Gastrocnemius medialis (tissue), 4 donors: ENCODE data around the gene FAM131B. TPM values are rescaled to one million over a fixed set of nuclear protein-coding genes. Genes with fewer than 3 reads are reported as not detected.

ENCODE experiments used
- ATAC-seq, 2 donors: fragments of 150-250 bp; one replicate each; pipeline ENCODE4 v1.9.1; 2016
- DNase-seq, 2 donors: peaks; one replicate each; pipeline ENCODE4 v3.0.0-alpha.2; 2019
- H3K27ac ChIP-seq, 4 donors: fragments of 200-600 bp; sonication (generic); 1 replicate in 1 of 4; 2 replicates in 3 of 4; pipeline ENCODE4 v1.5.1; 2016 to 2018; ENCODE audit warnings: mild to moderate bottlenecking in 2 of 4, moderate library complexity in 1 of 4
- H3K27me3 ChIP-seq, 3 donors: fragments of 200-600 bp; sonication (generic) in 2 of 3; 1 replicate in 1 of 3; 2 replicates in 2 of 3; pipeline versions ENCODE4 v1.5.1 to v1.6.0; 2016 to 2019; ENCODE audit warnings: mild to moderate bottlenecking in 1 of 3, moderate library complexity in 1 of 3
- H3K36me3 ChIP-seq, 2 donors: fragments of 200-600 bp; sonication (generic) in 1 of 2; one replicate each; pipeline ENCODE4 v1.5.1; 2017 to 2018
- H3K4me1 ChIP-seq, 2 donors: fragments of 200-600 bp; sonication (generic) in 1 of 2; one replicate each; pipeline ENCODE4 v1.5.1; 2016 to 2017; ENCODE audit warnings: mild to moderate bottlenecking in 2 of 2
- H3K4me3 ChIP-seq, 4 donors: fragments of 200-600 bp; sonication (generic) in 3 of 4; 1 replicate in 1 of 4; 2 replicates in 3 of 4; pipeline ENCODE4 v1.5.1; 2016 to 2019; ENCODE audit warnings: mild to moderate bottlenecking in 2 of 4
- H3K9me3 ChIP-seq, 3 donors: fragments of 200-600 bp; sonication (generic) in 2 of 3; 1 replicate in 1 of 3; 2 replicates in 2 of 3; pipeline ENCODE4 v1.5.1; 2016 to 2019
- CTCF ChIP-seq, 5 experiments: fragments of 450-650 bp in 3 of 5; fragments of 200-600 bp in 2 of 5; sonication (generic) in 2 of 5; IDR thresholded peaks in 4 of 5; conservative IDR thresholded peaks in 1 of 5; 1 replicate in 4 of 5; 2 replicates in 1 of 5; pipeline ENCODE4 v1.5.1; 2016 to 2019; ENCODE audit warnings: antibody characterized with exemption in 5 of 5, mild to moderate bottlenecking in 3 of 5, moderate library complexity in 3 of 5
- POLR2A ChIP-seq, 2 donors: fragments of 450-650 bp; IDR thresholded peaks; one replicate each; pipeline ENCODE4 v1.6.1; 2017; ENCODE audit warnings: antibody characterized with exemption in 2 of 2, mild to moderate bottlenecking in 2 of 2, moderate library complexity in 2 of 2
- in situ Hi-C, 4 donors: fragments of 200-750 bp; cut with MboI; loops; one replicate each; pipeline versions ENCODE4 v1.15.0 to v1.8.0; 2017; ENCODE audit warnings: low sequenced_read_pairs in 4 of 4
- intact Hi-C: fragments of 100-400 bp; cut with DNase I; formaldehyde crosslinking; loops from one replicate; pipeline ENCODE4 v1.15.1; 2023; ENCODE audit warnings: low total_unique reads
- total RNA-seq, 4 donors: library from RNA; depleted of rRNA; stranded (reverse); fragments of >200 nt; gene quantifications; one replicate each; pipeline versions ENCODE4 v1.1.0 to v1.2.3, GENCODE V29; 2016

Gene FAM131B
- total RNA-seq, 4 donors from 2014 or later, result 0.33 to 1.2 (median 0.38) TPM; not detected in 1

GRCh38 chr7:143382126-143382790 is 19.7 kb upstream of the FAM131B start:
- no peak for TF ChIP-seq POLR2A (IDR thresholded peaks at IDR 0.05)
- no peak for TF ChIP-seq CTCF (IDR thresholded peaks at IDR 0.05 in 4 of 5, conservative IDR thresholded peaks at IDR 0.05 in 1 of 5)
- Histone ChIP-seq H3K36me3 (peaks cover 0 to under 1% of the 10 kb centered on the region in 2 donors), H3K27me3 (no peaks in the 10 kb centered on the region), H3K9me3 (no peaks in the 10 kb centered on the region), H3K27ac (peak overlapping the region; percentile 92 to 100 (median 98)), H3K4me1 (peaks cover 51 to 57% of the 10 kb centered on the region in 2 donors), H3K4me3 (peak overlapping the region; percentile 78 to 99 (median 86))
- no peak for DNase-seq
- ATAC-seq, result no peak
- in situ Hi-C loops (no loop called here), intact Hi-C loops (loop anchor here (5.0 to 10.0 kb wide), 2 partner anchors 50 to 523 kb away; partner anchors contain the start of gene TCAF1)

GRCh38 chr7:143381427-143382125 is 19.1 kb upstream of the FAM131B start:
- no peaks in the 10 kb centered on the region for H3K27me3 ChIP-seq
- H3K36me3 ChIP-seq, result no peaks in the 10 kb centered on the region
- peak; percentile 12 to 22 for ATAC-seq
- TF ChIP-seq CTCF (IDR thresholded peaks at IDR 0.05 in 4 of 5, conservative IDR thresholded peaks at IDR 0.05 in 1 of 5) (no peak), POLR2A (IDR thresholded peaks at IDR 0.05) (no peak)
- H3K9me3 ChIP-seq, result no peaks in the 10 kb centered on the region
- intact Hi-C loops (loop anchor here (2.0 to 10.0 kb wide), 6 partner anchors 33 to 523 kb away; partner anchors contain the start of genes CASP2, GSTK1 and TCAF1), in situ Hi-C loops (no loop called here)
- H3K4me3 ChIP-seq, result peak overlapping the region; percentile 78 to 99 (median 86)
- peaks cover 51 to 57% of the 10 kb centered on the region in 2 donors for H3K4me1 ChIP-seq
- peak; percentile 37 to 74 for DNase-seq
- peak overlapping the region; percentile 92 to 100 (median 98) for H3K27ac ChIP-seq

- in situ Hi-C loops, result no loop called here
These were observed 18.3 kb upstream of the FAM131B start, which contains the start of gene ZYX for GRCh38 chr7:143380646-143381426. Gene ZYX, plus strand, starts transcription at chr7:143381345. Its CDS starts 227 bp downstream, at chr7:143381572.

More at GRCh38 chr7:143380646-143381426, 18.3 kb upstream of the FAM131B start, which contains the start of gene ZYX:
- ATAC-seq (peak; percentile 80 to 83), DNase-seq (peak; percentile 94 to 95)
- TF ChIP-seq POLR2A (IDR thresholded peaks at IDR 0.05), result peak; percentile 80 to 86
- no peak for TF ChIP-seq CTCF (IDR thresholded peaks at IDR 0.05 in 4 of 5, conservative IDR thresholded peaks at IDR 0.05 in 1 of 5)
- no peaks in the 10 kb centered on the region for H3K36me3 ChIP-seq
- peak within 1 kb of the TSS; percentile 92 to 100 (median 98) for H3K27ac ChIP-seq
- H3K27me3 ChIP-seq, result no peaks in the 10 kb centered on the region
- intact Hi-C loops, result loop anchor here (2.0 to 10.0 kb wide), 6 partner anchors 34 to 524 kb away; partner anchors contain the start of genes CASP2, GSTK1 and TCAF1
- H3K9me3 ChIP-seq, result no peaks in the 10 kb centered on the region
- H3K4me1 ChIP-seq, result peaks cover 48 to 52% of the 10 kb centered on the region in 2 donors
- peak within 1 kb of the TSS; percentile 78 to 99 (median 86) for H3K4me3 ChIP-seq
